ENCODE data around the gene PARK7.

Gene PARK7

GRCh38 chr1:7985851-7986612, 24.5 kb downstream of the PARK7 start:
- no peak for DNase-seq

DNA sequence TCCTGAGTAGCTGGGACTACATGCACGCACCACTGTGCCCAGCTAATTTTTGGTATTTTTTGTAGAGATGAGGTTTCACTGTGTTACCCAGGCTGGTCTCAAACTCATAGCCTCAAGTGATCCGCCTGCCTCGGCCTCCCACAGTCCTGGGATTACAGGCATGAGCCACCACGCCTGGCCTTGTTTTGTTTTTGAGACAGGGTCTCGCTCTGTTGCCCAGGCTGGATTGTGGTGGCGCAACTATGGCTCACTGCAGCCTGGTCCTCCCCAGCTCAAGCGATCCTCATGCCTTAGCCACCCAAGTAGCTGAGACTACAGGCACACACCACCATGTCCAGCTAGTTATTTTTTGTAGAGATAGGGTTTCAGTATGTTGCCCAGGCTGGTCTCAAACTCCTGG, 26.0 kb downstream of the PARK7 start:
- DNase-seq: no peak

- no peak for DNase-seq
Measured at GRCh38 chr1:7988576-7988975, 27.1 kb downstream of the PARK7 start.

- DNase-seq: no peak
Measured at GRCh38 chr1:7989762-7990428, 28.4 kb downstream of the PARK7 start.

DNA sequence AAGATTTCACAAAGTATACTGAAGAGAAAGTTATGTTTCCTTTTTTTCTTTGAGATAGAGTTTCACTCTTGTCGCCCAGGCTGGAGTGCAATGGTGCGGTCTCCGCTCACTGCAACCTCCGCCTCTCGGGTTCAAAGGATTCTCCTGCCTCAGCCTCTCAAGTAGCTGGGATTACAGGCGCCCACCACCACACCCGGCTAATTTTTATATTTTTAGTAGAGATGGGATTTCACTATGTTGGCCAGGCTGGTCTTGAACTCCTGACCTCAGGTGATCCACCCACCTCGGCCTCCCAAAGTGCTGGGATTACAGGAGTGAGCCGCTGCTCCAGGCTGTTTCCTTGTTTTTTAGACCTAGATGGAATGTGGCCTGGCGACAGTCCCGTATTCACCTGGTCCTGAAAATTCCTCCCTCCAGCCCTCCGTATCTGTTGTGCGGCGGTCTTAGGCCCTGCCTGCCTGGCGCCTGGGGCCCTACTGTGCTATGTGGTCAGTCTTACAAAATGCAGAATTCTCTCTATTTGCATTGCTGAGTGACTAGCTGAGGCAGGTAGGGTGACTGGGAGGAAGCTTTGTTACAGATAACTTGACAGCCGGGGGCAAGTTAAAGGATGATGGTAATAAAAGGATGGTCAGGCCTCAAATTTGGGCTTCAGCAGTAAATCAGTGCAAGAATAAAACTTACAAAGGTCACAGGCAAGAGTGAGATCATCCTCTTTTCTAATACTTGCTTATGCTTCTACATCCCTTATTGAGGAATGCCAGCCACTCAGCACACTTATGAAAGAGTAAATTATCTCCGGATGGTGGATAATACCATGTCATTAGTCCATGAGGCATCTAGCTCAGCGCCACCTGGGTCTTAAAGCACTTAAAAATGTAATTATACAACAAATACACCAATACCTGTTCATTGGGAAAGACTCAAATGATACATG, 30.3 kb downstream of the PARK7 start:
- no peak for DNase-seq

- DNase-seq: no peak
Measured at GRCh38 chr1:7992885-7993284, 31.4 kb downstream of the PARK7 start.

GRCh38 chr1:7993593-7994479, 32.3 kb downstream of the PARK7 start:
- DNase-seq: no peak

- no peak for DNase-seq
Measured at GRCh38 chr1:7994827-7995226, 33.3 kb downstream of the PARK7 start.

GRCh38 chr1:7995437-7995836, 33.9 kb downstream of the PARK7 start:
- no peak for DNase-seq

- DNase-seq: no peak
Measured at GRCh38 chr1:8002329-8002910, 40.9 kb downstream of the PARK7 start.

- DNase-seq: no peak
Measured at GRCh38 chr1:8002921-8003320, 41.4 kb downstream of the PARK7 start.

DNA sequence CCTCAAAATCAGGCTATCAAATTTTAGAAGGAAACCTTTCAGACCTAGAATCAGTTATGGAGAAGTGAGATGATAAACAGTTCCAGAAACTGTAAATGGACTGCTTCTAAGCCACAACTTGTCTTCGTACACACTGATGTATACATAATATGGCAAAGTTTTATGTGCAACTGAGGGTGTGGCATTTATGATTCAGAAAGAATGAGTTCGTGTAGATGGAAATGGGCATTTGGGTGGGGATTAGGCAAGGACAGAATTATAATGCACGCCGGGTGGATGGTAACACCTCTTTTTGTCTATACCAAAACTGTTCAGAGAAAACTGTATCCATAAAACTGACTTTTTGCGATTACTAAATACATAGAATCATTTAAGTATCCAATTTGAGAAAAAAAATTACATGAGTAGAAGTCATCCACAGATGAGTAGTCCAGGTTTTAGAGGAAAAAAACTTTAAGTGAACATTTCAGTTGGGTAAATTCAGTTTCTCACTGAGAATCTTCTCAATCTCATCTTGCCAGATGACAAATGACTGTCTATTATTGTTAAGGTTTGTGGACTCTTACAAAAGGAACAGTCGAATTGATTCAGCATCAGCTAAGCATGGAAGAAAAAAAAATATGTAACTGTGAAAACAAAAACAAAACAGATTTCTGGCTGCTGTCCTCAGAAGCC, 42.1 kb downstream of the PARK7 start:
- no peak for DNase-seq

DNA sequence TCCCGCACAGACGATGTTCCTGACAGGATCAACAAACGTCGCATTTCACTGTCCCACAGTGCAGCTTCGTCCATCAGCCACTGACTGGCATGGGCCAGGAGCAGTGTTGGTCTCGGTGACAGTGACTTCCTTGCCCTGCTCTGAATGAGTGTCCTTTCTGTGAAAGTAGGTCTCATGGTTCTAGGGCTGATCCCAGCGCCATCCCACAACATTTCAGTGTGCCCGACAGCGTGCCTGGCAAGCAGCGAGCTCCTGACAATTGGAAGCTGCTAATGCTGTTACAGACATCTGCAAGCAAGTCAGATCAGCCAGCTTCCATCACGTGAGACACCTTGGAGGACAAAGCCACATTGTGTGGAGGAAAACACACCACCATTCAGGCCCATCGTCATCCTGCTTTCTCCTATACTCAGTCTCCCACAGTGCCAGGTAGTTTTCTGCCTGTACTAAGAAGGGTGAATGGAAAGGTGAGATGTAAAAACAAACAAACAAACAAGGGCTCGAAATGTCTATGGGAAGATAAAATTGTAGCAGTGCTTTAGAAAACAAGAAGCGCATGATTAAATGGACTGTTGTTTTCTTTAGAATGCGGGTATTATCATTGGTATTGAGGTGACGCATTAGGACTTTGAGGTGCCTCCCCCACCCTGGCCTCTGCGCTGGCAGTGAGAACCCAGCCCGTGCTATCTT, 42.7 kb downstream of the PARK7 start:
- DNase-seq: no peak

- peak; percentile 55 for DNase-seq
Measured at GRCh38 chr1:8004803-8005573, 43.5 kb downstream of the PARK7 start.

GRCh38 chr1:8006037-8006963, 44.8 kb downstream of the PARK7 start:
- no peak for DNase-seq

- DNase-seq: no peak
Measured at GRCh38 chr1:8009043-8010002, 47.8 kb downstream of the PARK7 start.

- no peak for DNase-seq
Measured at GRCh38 chr1:8010080-8010664, 48.7 kb downstream of the PARK7 start.
